Measurements from ENCODE around the gene SLC7A6OS.

The SLC7A6OS gene

DNA sequence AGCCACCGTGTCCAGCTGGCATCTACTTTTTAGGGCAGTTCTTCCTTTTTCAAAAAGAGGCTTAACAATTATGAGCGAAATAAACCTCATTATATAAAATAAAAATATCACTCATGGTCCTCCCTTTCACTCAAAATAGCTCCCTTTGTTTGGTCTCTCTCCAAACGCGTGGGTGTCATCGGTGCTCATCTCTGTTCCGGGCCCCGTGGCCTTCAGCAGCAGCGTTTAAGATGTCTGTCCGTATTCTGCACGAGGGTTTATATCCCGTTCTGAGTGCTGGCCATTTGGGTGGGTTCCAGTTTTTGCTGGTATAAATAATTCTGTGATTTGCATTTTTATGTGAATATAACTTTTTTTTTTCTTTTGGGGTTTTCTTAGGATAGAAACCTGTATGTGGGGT lies 33.5 kb upstream of the SLC7A6OS start:
- no peak for DNase-seq (ENCODE audit: low spot score)

DNA sequence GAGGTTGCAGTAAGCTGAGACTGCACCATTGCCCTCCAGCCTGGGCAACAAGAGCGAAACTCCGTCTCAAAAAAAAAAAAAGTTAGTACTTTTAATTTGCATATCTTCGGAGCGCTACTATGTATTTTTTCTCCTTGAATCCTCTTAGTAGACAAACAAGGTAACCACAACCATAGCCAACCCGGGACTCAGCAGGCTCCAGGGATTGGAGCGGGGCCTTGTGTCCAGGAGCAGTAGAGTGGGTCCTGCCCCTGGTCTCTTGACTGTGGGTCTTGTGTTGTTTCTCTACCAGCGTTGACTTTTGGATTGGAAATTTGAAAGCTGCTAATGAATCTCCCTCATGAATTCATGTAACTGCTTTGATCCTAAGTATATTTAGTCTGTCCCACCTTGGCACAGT lies 32.4 kb upstream of the SLC7A6OS start:
- DNase-seq (ENCODE audit: low spot score) = no peak

DNA sequence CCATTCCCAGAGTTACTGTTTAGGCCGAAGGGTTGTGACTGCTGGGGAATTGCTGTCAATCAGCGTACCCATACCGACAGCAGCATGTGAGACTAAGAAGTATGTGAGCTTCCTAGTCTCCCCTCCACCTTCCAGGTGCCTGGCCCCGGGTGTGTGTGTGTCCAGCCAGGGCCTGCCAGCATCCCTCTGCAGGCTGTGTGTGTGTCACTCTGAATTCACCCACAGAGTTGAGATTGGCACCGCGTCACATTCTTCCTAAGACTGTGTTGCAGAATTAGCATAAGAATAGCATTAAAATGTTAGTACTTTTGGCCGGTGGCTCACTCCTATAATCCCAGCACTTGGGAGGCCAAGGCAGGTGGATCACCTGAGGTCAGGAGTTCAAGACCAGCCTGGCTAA lies 31.9 kb upstream of the SLC7A6OS start:
- no peak for DNase-seq (ENCODE audit: low spot score)

DNA sequence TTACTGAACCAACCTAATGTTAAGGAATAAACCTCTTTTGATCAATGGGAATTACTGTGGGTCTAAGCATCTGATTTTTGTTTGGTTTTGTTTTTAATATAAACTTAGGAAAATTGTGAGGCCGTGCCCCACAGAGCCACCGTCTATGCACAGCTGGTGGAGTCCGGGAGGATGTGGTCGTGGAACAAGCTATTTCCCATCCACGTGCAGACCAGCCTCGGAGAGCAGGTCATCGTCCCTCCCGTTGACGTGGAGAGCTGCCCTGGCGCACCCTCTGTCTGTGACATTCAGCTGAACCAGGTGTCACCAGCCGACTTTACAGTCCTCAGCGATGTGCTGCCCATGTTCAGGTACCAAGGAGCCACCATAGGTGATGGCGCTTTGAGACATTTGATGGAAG lies 28.5 kb upstream of the SLC7A6OS start:
- no peak for DNase-seq (ENCODE audit: low spot score)

DNA sequence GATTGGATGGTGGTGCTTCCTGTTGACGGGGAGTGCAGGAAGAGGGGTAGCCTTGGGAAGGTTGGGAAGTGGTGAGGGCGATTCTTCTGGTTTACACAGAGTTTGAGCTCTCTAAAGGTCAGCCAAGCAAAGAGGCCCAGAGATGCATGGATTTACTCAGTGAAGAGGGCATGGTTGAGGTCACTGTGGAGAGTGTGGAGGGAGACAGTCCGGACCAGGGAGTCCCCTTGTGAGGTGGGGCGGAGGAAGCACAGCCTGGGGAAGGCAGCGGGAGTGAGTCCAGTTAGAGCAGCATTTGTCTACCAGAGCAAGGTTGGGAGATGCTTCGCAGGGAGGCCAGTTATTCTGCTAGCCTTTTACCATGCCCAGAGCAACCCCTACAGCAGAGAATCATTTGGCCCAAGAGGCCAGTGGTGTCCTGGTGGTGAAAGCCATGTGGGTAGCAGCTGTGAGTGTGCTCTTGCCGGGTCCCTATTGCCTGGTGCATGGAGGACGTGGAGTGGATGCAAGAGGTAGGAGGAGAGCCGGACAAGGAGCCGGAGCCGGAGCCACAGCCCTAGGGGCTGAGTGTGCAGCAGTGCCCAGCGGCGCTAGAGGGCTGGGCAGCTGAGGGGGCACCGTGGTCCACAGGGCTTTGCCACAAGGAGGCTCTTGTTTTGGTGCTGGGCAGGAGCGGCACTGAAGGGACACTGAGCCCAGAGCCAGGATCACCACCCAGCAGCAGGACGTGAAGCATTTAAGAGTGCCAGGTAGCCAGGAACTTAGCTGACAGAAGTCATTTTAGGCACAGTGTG lies 27.8 kb upstream of the SLC7A6OS start:
- no peak for DNase-seq (ENCODE audit: low spot score)

DNA sequence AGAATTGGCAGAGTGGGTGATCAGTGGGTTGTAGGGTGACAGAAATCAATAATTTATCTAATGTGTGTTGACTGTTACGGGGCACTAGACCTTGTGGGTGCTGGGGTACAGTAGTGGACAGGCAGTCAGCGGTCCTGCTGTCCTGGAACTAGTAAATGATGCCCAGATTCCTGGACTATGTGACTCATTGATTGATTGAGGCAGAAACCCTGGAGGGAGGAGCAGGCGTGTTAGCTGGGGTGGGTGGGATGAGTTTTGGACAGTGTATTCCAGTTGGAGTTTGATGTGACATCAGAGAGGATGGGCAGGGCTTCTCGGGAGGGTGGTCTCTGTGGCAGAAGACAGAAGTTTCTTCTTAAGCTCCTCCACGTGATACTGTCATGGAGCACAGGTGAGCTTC lies 24.4 kb upstream of the SLC7A6OS start:
- DNase-seq (ENCODE audit: low spot score) = no peak

DNA sequence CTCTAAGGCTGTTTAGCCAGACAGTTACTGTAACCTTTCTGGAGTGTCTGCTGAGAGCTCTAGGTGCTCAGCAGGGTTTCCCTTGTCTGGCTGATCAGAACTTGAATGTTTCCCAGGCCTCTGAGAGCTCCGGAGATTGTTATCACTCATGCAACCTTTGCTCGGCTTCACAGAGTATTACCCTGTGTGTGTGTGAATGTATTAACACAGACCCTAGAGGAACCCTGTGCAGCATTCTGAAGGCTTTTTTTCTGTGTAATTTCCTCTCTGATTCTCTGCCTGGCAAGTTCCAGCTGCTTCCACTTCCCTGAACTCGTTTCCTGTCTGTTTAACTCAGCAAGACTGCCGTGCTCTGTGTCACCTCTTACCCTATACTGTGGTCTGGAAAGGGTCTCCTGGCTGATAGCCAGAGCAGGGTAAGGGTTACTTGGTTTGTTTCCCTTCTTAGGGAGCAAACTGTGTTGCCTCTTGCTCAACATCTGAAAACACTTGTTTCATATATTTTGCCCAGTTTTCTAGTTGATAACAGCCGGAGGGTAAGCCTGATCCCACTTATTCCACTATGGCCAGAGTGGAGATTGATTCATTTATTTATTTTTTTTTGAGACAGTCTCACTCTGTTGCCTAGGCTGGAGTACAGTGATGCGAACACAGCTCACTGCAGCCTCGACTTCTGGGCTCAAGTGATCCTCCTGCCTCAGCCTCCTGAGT lies 21.8 kb upstream of the SLC7A6OS start:
- no peak for DNase-seq (ENCODE audit: low spot score)

DNA sequence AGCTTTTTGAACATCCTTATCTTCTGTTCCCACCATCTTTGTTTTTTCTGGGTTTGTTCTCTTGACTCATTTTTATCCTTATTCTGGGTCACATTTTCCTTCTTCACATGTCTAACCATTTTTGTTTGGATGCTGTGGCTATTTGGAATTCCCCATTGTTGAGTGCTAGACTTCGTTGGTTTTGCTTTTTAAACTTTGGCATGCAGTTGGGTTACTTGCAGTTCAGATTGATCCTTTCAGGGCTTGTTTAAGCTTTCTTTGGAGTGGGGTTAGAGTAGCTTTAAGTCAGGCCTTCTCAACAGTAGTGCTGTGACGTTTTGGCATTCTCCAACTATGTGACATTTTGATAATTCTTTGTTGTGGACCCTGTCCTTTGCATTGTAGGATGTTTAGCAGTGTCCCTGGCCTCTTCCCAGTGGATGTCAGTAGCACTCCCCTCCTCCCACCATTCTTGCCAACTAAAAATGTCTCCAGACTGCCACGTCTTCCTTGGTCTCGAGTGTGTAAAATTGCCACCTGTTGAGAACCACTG lies 21.2 kb upstream of the SLC7A6OS start:
- DNase-seq (ENCODE audit: low spot score) = no peak

DNA sequence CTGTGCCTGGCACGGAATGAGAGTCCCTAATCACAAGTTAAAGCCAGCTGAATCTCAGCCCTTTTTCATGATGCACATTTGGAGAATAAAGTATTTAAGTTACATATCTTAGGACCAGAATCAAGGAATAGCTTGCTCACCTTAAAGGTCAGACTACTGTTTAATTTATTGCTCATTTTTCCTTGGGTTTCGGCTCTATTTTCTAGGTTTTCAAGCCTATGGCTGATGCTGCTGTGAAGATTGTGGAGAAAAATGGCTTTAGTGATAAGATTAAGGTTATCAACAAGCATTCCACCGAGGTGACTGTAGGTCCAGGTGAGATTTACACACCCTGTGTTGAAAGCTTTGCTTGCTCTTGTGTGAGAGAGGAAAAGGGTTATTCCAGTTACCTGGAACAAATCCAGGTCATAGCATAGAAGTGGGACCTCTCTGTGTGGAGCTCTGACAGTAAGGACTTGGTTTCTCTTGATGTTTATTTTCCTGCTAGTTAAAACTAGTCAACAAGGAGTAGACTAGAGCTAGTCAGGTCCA lies 18.2 kb upstream of the SLC7A6OS start:
- DNase-seq (ENCODE audit: low spot score) = no peak

DNA sequence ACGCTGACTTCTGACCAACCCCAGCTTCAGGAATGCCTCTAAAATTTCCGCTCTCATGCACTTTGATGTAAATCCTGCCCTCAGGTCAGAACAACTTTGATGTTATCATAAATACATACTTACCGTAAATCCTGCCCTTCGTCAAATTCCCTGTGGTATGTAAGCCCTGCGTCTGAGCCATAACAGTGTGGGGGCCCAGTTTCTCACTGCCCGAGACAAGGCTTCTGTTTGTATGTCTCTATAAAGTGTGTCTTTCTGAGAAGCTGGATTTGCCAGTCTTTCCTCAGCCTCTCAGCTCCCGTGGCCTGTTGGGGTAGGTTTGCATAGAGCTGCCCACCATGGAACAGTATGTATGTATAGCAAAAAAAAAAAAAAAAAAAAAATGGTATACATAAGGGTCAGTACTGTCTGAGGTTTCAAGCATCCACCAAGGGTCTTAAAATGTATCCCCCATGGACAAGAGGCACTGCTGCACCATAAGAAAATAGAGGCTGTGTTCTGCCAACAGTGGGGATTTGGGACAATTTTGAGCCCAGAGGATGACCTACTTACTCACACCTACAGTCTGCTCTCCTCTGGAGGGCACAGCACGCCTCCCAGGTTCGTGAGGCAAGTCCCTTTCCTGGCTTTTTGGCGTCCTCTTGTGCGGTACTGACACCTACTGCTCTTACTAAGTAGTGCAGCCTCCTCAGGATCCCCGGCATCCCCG lies 17.6 kb upstream of the SLC7A6OS start:
- DNase-seq (ENCODE audit: low spot score) = peak; percentile 90

DNA sequence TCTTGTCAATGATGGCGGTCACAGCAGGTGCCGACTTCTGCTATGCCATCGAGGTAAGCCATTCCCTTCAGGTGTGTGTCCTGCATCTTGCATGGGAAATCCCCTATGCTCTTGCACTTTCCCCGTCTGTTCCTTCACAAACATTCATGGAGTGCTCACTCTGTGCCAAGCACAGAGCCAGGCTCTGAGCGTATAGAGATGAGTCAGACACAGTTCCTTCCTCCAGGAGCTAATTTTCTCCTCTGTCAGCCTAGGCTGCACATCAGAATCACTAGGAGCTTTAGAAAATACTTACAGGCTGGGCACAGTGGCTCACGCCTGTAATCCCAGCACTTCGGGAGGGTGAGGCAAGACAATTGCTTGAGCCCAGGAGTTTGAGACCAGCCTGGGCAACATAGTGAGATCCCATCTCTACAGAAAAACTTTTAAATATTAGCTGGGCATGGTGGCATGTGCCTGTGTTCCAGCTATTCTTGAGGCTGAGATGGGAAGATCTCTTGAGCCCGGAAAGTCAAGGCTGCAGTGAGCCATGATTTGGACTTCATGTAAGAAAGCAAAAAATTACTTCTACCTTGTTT lies 14.1 kb upstream of the SLC7A6OS start:
- DNase-seq (ENCODE audit: low spot score) = no peak

DNA sequence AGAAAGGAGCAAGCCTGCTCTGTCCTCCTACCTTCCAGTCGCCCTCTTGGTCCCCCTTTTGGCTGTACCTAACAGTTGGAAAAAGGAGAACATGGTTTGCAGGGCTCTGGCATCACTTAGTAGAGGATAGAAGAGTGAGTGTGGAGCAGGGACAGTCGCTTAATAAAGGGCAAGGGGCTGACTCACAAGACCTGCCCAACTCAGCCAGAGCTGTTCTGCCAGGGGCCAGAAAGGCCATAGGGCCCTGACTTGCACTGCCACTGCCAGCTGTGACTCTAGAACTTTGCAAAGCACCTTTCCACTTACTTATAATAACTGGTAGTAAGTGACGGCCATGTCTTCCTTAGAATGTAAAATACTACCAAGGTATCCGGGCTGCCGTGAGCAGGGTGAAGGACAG lies 13.6 kb upstream of the SLC7A6OS start:
- no peak for DNase-seq (ENCODE audit: low spot score)

DNA sequence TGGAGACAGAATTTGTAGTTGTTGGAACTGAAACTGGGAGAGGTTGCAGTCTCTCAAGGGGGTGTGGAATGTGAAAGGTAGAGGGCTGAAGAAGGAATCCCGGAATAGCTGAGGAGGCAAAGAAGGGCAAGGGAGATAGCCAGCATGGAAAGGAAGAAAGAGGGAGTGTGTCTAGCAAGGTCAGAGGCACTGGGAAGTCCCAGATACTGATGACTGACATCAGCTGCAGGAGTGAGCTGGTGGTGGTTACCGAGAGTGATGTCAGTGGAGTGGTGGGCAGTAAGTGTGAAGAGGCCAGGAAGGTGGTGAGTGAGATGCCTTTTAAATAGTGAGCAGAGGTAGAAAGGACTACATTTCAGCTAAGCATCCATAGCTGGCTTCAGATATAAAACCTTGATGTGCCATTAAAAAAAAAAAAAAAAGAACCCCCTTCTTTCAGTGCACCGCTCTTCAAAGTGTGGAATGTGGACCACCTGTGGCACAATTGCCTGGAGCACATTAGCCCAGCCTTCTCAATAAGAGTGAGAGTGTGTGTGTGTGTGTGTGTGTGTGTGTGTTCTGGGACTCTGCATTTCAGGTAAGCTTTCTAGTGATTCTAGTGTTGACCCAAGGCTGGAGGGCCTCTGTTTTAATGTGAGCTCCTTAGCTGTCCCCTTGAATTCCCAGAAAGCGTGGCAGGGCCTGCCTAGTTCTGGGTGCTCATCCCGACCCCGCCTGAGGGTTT lies 8.6 kb upstream of the SLC7A6OS start:
- DNase-seq (ENCODE audit: low spot score) = no peak

DNA sequence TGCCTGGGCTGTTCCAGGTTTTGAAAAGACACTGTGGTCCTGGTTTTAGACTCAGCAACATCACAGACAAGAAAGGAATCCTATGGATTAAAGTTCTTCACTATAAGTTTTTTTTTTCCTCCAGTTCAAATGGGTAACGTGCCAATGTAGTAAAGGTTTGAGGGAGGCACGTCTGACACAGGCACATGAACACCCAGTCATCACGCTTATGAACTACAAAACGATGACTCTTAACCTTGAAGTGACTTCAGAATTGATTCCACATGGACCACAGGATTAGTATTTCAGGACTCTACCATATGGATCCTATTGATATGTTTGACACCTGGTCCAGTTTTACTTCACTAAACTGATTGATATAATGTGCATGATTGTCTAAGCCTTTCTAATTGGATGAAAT lies 2.4 kb upstream of the SLC7A6OS start:
- DNase-seq (ENCODE audit: low spot score) = no peak

DNA sequence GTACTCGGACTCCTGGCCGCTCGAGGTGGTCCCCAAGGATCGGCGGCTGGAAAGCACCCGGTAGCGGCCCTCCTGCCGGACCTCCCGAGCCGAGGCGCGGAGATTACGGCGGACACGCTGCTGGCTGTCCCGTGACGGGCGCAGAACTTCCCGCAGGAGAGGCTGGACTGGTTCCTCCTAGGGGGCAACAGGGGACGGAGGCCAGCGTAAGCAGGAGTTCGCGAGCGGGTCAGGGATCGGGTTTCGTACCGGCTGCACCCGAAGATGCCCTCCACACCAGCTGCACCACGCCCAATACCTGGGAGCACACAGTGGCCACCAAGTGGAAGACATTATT lies 341 bp downstream of the SLC7A6OS start:
- DNase-seq (ENCODE audit: low spot score) = no peak

DNA sequence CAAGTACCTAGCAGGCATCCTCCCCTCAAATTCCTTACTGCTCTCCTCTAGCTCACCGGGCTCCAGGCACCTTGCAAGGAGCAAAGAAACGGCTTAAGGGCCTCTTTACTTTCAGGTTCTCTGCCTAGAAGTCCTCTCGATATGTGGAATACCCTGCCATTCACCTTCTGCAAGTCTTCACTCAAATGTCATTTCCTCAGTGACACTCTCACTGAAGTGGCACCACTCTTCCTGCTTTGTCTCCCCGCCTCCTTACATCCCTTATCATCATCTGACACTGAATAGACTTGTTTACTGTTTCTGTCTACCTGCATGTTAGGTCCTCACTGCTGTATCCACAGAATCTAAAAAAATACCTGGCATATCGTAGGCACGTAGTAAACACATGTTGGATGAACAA lies 947 bp downstream of the SLC7A6OS start:
- no peak for DNase-seq (ENCODE audit: low spot score)

DNA sequence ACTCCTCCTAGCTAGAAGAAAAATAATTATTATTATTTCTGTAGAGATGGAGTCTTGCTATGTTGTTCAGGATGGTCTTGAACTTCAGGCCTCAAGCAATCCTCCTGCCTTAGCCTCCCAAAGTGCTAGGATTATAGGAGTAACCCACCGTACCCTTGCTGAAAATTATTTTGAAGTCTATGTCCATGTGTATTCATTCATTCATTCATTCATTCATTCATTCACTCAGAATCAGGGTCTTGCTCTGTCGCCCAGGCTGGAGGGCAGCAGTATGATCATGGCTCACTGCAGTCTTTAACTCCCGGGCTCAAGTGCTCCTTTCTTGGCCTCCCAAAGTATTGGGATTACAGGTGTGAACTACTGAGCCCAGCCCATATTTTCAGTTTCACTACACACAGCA lies 4.1 kb downstream of the SLC7A6OS start:
- no peak for DNase-seq (ENCODE audit: low spot score)

DNA sequence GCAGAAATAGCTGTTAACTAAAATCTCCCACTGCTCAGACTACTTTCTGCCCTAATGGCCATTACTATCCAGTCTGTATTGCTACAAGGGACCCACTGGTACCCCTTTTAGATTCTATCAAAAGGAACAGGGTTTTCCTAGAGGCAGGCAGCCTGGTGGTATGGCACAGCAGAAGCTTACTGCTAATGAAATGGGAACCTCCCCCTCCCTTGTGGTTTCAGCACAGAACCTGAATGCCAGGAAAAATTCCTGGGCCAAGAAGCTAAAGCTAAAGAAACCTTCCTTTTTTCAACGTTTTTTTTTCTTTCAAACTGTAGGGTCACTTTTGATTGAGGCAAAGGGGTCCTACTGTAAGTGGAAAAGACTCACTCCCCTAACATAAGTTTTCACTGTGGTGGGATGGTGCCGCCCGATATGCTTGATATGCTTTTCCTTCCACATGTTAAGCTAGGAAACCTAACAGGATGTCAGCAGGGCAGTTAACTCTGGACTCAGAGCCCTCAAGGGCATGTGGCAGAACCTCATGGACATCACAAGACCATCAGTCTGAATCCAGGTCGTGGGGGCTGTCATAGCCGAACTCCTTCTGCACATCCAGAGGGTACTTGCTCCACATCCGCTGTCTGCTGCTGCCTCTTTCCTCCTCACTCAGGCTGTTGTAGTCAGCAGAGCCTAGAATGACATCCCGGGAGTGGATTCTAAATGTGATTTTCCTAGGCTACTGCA lies 9.8 kb downstream of the SLC7A6OS start:
- no peak for DNase-seq (ENCODE audit: low spot score)

DNA sequence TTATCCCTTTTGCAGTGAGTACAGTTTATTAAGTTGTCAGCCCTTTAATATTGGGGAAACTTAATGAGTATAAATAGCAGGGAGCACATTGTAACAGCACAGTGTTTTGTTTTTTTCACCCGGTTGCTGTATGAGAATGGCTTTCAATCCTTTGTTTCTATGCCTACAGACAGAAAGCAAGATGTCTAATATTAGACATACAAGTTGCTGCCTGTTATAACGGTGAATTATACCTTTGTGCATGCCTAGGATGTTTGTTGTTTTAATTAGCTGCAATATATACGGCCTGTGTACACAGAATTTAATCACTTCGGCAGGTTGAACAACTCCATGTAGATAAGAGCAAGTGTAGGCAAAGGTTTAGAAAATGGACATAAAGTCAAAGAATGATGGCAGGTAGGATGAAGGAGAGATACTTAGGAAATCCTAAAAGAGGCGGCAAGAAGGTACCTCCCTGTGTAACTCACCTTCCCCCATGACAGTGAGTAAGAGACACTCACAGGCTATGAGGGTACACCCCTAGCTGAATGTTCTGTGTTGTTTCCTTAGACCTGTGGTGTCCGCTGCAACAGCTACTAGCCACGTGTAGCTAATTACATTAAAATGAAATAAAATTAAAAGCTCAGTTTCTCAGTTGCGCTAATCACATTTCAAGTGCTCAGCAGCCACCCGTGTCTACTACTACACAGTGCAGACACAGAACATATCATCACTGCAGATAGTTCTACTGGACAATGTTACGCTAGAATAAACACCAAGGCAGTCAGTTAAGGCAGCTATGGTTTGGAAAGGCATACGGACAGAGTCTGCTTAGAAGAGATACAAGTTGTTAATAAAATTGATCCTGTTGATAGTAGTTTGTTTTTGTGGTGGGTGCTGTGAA lies 10.9 kb downstream of the SLC7A6OS start:
- DNase-seq (ENCODE audit: low spot score) = no peak
